Myometrial cell (primary cell): Measurements from ENCODE around the gene TMPRSS11E. TPM values are rescaled to one million over a fixed set of nuclear protein-coding genes. Genes with fewer than 3 reads are reported as not detected.

ENCODE experiments used
- total RNA-seq: library from RNA; depleted of rRNA; stranded (reverse); fragments of >200 nt; gene quantifications from 2 replicates; pipeline ENCODE4 v1.2.3, GENCODE V29; 2015

The TMPRSS11E gene
- not detected in 2 replicates for total RNA-seq

GRCh38 chr4:68447201-68447600, at the start of gene TMPRSS11E:
Gene TMPRSS11E, plus strand, starts transcription at chr4:68447463. Its CDS starts 50 bp downstream, at chr4:68447513.

Other genes with a start within 250 kb of the TMPRSS11E start
- not detected in 2 replicates for gene TMPRSS11B, start 201.8 kb upstream of the TMPRSS11E start, total RNA-seq
- gene YTHDC1, start 97.4 kb upstream of the TMPRSS11E start, total RNA-seq = 27.7 and 31.4 TPM in 2 replicates
- gene UGT2B17, start 128.9 kb downstream of the TMPRSS11E start, total RNA-seq = not detected in 2 replicates
- gene UGT2B15, start 223.2 kb downstream of the TMPRSS11E start, total RNA-seq = not detected in 2 replicates